ENCODE measurements around the gene GMDS.

DNA sequence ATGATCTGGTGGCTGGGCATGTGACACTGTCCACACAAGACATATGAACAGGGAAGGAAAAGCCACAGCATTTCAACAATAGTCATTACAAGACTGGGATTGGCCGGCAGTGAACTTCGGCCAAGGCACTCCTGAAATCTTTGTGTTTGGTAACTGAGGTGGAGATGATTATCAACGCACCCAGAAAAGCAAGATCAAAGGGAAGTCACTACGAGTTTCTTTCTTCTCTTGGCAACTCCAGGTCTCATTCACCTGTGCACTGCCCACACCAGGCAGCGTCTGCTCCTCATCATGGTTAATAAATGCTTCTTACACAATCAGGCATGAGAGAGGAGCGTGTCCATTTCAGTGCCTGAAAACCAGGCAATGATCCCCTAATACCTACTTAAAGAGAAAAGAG, 656.2 kb downstream of the GMDS start:
- TF ChIP-seq, protein P1, sequence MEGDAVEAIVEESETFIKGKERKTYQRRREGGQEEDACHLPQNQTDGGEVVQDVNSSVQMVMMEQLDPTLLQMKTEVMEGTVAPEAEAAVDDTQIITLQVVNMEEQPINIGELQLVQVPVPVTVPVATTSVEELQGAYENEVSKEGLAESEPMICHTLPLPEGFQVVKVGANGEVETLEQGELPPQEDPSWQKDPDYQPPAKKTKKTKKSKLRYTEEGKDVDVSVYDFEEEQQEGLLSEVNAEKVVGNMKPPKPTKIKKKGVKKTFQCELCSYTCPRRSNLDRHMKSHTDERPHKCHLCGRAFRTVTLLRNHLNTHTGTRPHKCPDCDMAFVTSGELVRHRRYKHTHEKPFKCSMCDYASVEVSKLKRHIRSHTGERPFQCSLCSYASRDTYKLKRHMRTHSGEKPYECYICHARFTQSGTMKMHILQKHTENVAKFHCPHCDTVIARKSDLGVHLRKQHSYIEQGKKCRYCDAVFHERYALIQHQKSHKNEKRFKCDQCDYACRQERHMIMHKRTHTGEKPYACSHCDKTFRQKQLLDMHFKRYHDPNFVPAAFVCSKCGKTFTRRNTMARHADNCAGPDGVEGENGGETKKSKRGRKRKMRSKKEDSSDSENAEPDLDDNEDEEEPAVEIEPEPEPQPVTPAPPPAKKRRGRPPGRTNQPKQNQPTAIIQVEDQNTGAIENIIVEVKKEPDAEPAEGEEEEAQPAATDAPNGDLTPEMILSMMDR (conservative IDR thresholded peaks at IDR 0.05 in 1 of 2, IDR thresholded peaks at IDR 0.05 in 1 of 2; ENCODE audit: low read depth in 1 of 2, low read length in 2 of 2) = no peak
- TF ChIP-seq EZH2 (IDR thresholded peaks at IDR 0.05; ENCODE audit: low read length, missing control alignments) = no peak

Measured in fibroblast of lung (primary cell).